ENCODE measurements around the gene PIP5KL1.

PIP5KL1 gene

GRCh38 chr9:127954831-127955293 is 24.3 kb upstream of the PIP5KL1 start:
- Histone ChIP-seq H3K27ac (no peak overlapping the region), H3K4me3 (ENCODE audit: low read depth, low read length) (no peak overlapping the region), H3K9me3 (ENCODE audit: severe bottlenecking) (peaks cover 3% of the 10 kb centered on the region), H3K27me3 (ENCODE audit: insufficient read depth, low read depth, severe bottlenecking) (no peaks in the 10 kb centered on the region), H3K36me3 (peaks cover 21% of the 10 kb centered on the region)
- DNase-seq, result no peak
- no peak for TF ChIP-seq CTCF (IDR thresholded peaks at IDR 0.05; ENCODE audit: low read depth, low read length)

- DNase-seq, result no peak
- H3K4me3 ChIP-seq (ENCODE audit: low read depth, low read length), result no peak overlapping the region
- no peaks in the 10 kb centered on the region for H3K27me3 ChIP-seq (ENCODE audit: insufficient read depth, low read depth, severe bottlenecking)
- H3K36me3 ChIP-seq, result peaks cover 13% of the 10 kb centered on the region
- peaks cover 3% of the 10 kb centered on the region for H3K9me3 ChIP-seq (ENCODE audit: severe bottlenecking)
- no peak for TF ChIP-seq CTCF (IDR thresholded peaks at IDR 0.05; ENCODE audit: low read depth, low read length)
- no peak overlapping the region for H3K27ac ChIP-seq
These were observed 23.4 kb upstream of the PIP5KL1 start for GRCh38 chr9:127953768-127954505.

- TF ChIP-seq CTCF (IDR thresholded peaks at IDR 0.05; ENCODE audit: low read depth, low read length), result no peak
- Histone ChIP-seq H3K4me3 (ENCODE audit: low read depth, low read length) (no peak overlapping the region), H3K36me3 (peaks cover 17% of the 10 kb centered on the region), H3K27ac (no peak overlapping the region), H3K9me3 (ENCODE audit: severe bottlenecking) (no peaks in the 10 kb centered on the region), H3K27me3 (ENCODE audit: insufficient read depth, low read depth, severe bottlenecking) (no peaks in the 10 kb centered on the region)
- no peak for DNase-seq
These were observed 22.6 kb upstream of the PIP5KL1 start for GRCh38 chr9:127953154-127953553.

- Histone ChIP-seq H3K9me3 (ENCODE audit: severe bottlenecking) (no peaks in the 10 kb centered on the region), H3K27ac (no peak overlapping the region), H3K27me3 (ENCODE audit: insufficient read depth, low read depth, severe bottlenecking) (no peaks in the 10 kb centered on the region), H3K36me3 (peaks cover 30% of the 10 kb centered on the region), H3K4me3 (ENCODE audit: low read depth, low read length) (no peak overlapping the region)
- no peak for DNase-seq
- no peak for TF ChIP-seq CTCF (IDR thresholded peaks at IDR 0.05; ENCODE audit: low read depth, low read length)
These were observed 20.1 kb upstream of the PIP5KL1 start for GRCh38 chr9:127950513-127951289.

GRCh38 chr9:127949827-127950512 is 19.4 kb upstream of the PIP5KL1 start:
- no peak for DNase-seq
- TF ChIP-seq CTCF (IDR thresholded peaks at IDR 0.05; ENCODE audit: low read depth, low read length), result no peak
- Histone ChIP-seq H3K27me3 (ENCODE audit: insufficient read depth, low read depth, severe bottlenecking) (no peaks in the 10 kb centered on the region), H3K27ac (no peak overlapping the region), H3K4me3 (ENCODE audit: low read depth, low read length) (no peak overlapping the region), H3K9me3 (ENCODE audit: severe bottlenecking) (no peaks in the 10 kb centered on the region), H3K36me3 (peaks cover 36% of the 10 kb centered on the region)

Measured in WERI-Rb-1 (cell line).